PC-9 (cell line): ENCODE measurements around the gene ATP23. TPM values are rescaled to one million over a fixed set of nuclear protein-coding genes. Genes with fewer than 3 reads are reported as not detected.

Source experiments
- BruUV-seq: library from RNA; stranded (reverse); fragments of 400-500 nt; replicated peaks from 2 replicates; lab custom pipeline; 2021; lab: Mats Ljungman, UMichigan
- CTCF ChIA-PET: fragments of 300-600 bp; sonication (Branson Sonifier 250); formaldehyde crosslinking; loops from one replicate; lab custom pipeline; 2022; ENCODE audit warnings: antibody characterized with exemption; lab: Charles Lee
- POLR2A ChIA-PET: fragments of 300-600 bp; sonication (Branson Sonifier 250); formaldehyde crosslinking; loops from one replicate; lab custom pipeline; 2022; ENCODE audit warnings: antibody characterized with exemption; ENCODE audit not compliant: unreplicated experiment; lab: Charles Lee
- DNase-seq, 2 experiments: peaks; one replicate each; pipeline versions ENCODE4 v3.0.0 to v3.0.0-alpha.2; 2015 to 2022; ENCODE audit warnings: mixed read lengths in 1 of 2
- H2AFZ ChIP-seq: fragments of 200-600 bp; sonication (generic); 2 replicates; pipeline ENCODE4 v1.8.1; 2017; ENCODE audit warnings: antibody characterized with exemption
- H3F3A ChIP-seq: fragments of 200-600 bp; sonication (generic); 2 replicates; pipeline ENCODE4 v1.8.1; 2017; ENCODE audit warnings: antibody characterized with exemption, mild to moderate bottlenecking, low read depth; ENCODE audit not compliant: insufficient read depth
- H3K27ac ChIP-seq: fragments of 200-600 bp; sonication (generic); 2 replicates; pipeline ENCODE4 v1.6.1; 2016; ENCODE audit warnings: mixed run types
- H3K27me3 ChIP-seq: fragments of 200-600 bp; sonication (generic); 2 replicates; pipeline ENCODE4 v1.6.1; 2016; ENCODE audit warnings: low read depth, mixed run types; ENCODE audit not compliant: insufficient read depth
- H3K36me3 ChIP-seq: fragments of 200-600 bp; sonication (generic); 2 replicates; pipeline ENCODE4 v1.6.1; 2016; ENCODE audit warnings: low read depth, mixed run types
- H3K4me1 ChIP-seq: fragments of 200-600 bp; sonication (generic); replicated peaks from 2 replicates; pipeline ENCODE4 v1.6.1; 2016; ENCODE audit warnings: mixed run types; ENCODE audit not compliant: insufficient read depth
- H3K4me2 ChIP-seq: fragments of 200-600 bp; sonication (generic); 2 replicates; pipeline ENCODE4 v1.6.1; 2017; ENCODE audit warnings: mixed run types
- H3K4me3 ChIP-seq: fragments of 200-600 bp; sonication (generic); 2 replicates; pipeline ENCODE4 v1.6.1; 2016; ENCODE audit warnings: mixed run types
- H3K79me2 ChIP-seq: fragments of 200-600 bp; sonication (generic); 2 replicates; pipeline ENCODE4 v1.6.1; 2017; ENCODE audit warnings: low read depth, mixed run types
- H3K9me2 ChIP-seq: fragments of 200-600 bp; sonication (generic); 2 replicates; pipeline ENCODE4 v1.8.1; 2017; ENCODE audit warnings: mild to moderate bottlenecking; ENCODE audit not compliant: insufficient read depth
- H3K9me3 ChIP-seq: fragments of 200-600 bp; sonication (generic); 2 replicates; pipeline ENCODE4 v1.8.1; 2016; ENCODE audit warnings: low read depth; ENCODE audit not compliant: insufficient read depth
- H4K20me1 ChIP-seq: fragments of 200-600 bp; sonication (generic); 2 replicates; pipeline ENCODE4 v1.8.1; 2017; ENCODE audit not compliant: insufficient read depth
- CTCF ChIP-seq: fragments of 200-600 bp; sonication (generic); conservative IDR thresholded peaks from 2 replicates; pipeline ENCODE4 v1.6.1; 2017; ENCODE audit warnings: mixed run types, antibody characterized with exemption, mild to moderate bottlenecking, moderate library complexity
- EZH2 ChIP-seq: fragments of 200-600 bp; sonication (generic); IDR thresholded peaks from 2 replicates; pipeline ENCODE4 v1.8.0; 2017; ENCODE audit warnings: antibody characterized with exemption, low read depth
- intact Hi-C: fragments of 100-400 bp; cut with micrococcal nuclease; formaldehyde crosslinking; loops from one replicate; pipeline ENCODE4 v1.10.0; 2022; ENCODE audit not compliant: unreplicated experiment
- total RNA-seq: library from RNA; stranded (reverse); gene quantifications from 2 replicates; pipeline ENCODE4 v1.2.3, GENCODE V29; 2021

Gene ATP23
- total RNA-seq, 1 experiment from 2014 or later = 6.5 TPM

- Histone ChIP-seq H3K4me1 (no peaks in the 10 kb centered on the region), H3K27ac (no peak overlapping the region), H3F3A (no peaks in the 10 kb centered on the region), H3K36me3 (no peaks in the 10 kb centered on the region), H3K4me2 (peak overlapping the region; percentile 38; the same call in 1 of the 2 replicates), H3K4me3 (no peak overlapping the region), H3K27me3 (no peaks in the 10 kb centered on the region), H2AFZ (no peak overlapping the region), H4K20me1 (no peaks in the 10 kb centered on the region), H3K9me3 (no peaks in the 10 kb centered on the region; the same call in 1 of the 2 replicates), H3K9me2 (no peaks in the 10 kb centered on the region), H3K79me2 (no peaks in the 10 kb centered on the region)
- DNase-seq = no peak
- no peak for TF ChIP-seq EZH2
- TF ChIP-seq CTCF = no peak
- intact Hi-C loops = no loop called here
- BruUV-seq = no TSS peak
- POLR2A ChIA-PET = no interaction called here
- CTCF ChIA-PET = no interaction called here
These were observed 24.4 kb downstream of the ATP23 start for GRCh38 chr12:57965766-57966165.

- Histone ChIP-seq H3K27ac (no peak overlapping the region), H3K27me3 (no peaks in the 10 kb centered on the region), H3F3A (no peaks in the 10 kb centered on the region), H3K4me1 (no peaks in the 10 kb centered on the region), H3K79me2 (no peaks in the 10 kb centered on the region), H3K9me3 (no peaks in the 10 kb centered on the region; the same call in 1 of the 2 replicates), H3K36me3 (no peaks in the 10 kb centered on the region), H3K4me3 (no peak overlapping the region), H4K20me1 (no peaks in the 10 kb centered on the region), H2AFZ (no peak overlapping the region), H3K4me2 (no peak overlapping the region), H3K9me2 (no peaks in the 10 kb centered on the region)
- intact Hi-C loops = no loop called here
- TF ChIP-seq EZH2 = no peak
- TF ChIP-seq CTCF = no peak
- CTCF ChIA-PET = interaction anchor here (0.6 kb wide), 1 partner anchor 627 kb away, joined by 3 read pairs; no protein-coding TSS in a partner anchor
- no TSS peak for BruUV-seq
- DNase-seq = no peak
- POLR2A ChIA-PET = no interaction called here
These were observed 25.2 kb downstream of the ATP23 start for GRCh38 chr12:57966536-57966935.

GRCh38 chr12:57983146-57983857, 41.9 kb downstream of the ATP23 start:
- no peak overlapping the region for H3K27ac ChIP-seq
- no peaks in the 10 kb centered on the region for H3K36me3 ChIP-seq
- no peak overlapping the region for H3K4me3 ChIP-seq
- TF ChIP-seq EZH2 (no peak), CTCF (peak; percentile 90)
- no peaks in the 10 kb centered on the region for H3K9me3 ChIP-seq
- BruUV-seq = no TSS peak
- H3K4me1 ChIP-seq = no peaks in the 10 kb centered on the region
- no peaks in the 10 kb centered on the region for H3K9me2 ChIP-seq
- ChIA-PET POLR2A (interaction anchor here (0.6 kb wide), 1 partner anchor 51 kb away, joined by 3 read pairs; no protein-coding TSS in a partner anchor), CTCF (interaction anchor here (0.6 to 1.2 kb wide), 5 partner anchors 84 to 1182 kb away, joined by 3 to 4 read pairs (median 3); no protein-coding TSS in a partner anchor)
- intact Hi-C loops = loop anchor here (1.0 kb wide), 3 partner anchors 43 to 1167 kb away; no protein-coding TSS in a partner anchor
- no peaks in the 10 kb centered on the region; the same call in 1 of the 2 replicates for H3F3A ChIP-seq
- no peak overlapping the region for H3K4me2 ChIP-seq
- no peaks in the 10 kb centered on the region for H3K27me3 ChIP-seq
- H4K20me1 ChIP-seq = no peaks in the 10 kb centered on the region
- H2AFZ ChIP-seq = no peak overlapping the region
- no peaks in the 10 kb centered on the region for H3K79me2 ChIP-seq
- DNase-seq = peak; percentile 44 to 48
